ENCODE results near the gene RHBDD1. TPM values are rescaled to one million over a fixed set of nuclear protein-coding genes. Genes with fewer than 3 reads are reported as not detected.
"Not testable (repeated sequence)": the region's sequence is repeated elsewhere in the genome, so short reads cannot be mapped to it uniquely, and the experiment has no call there.

The RHBDD1 gene
- total RNA-seq, 2 experiments from 2014 or later, result 43.8 to 47.1 TPM

GRCh38 chr2:226829721-226830631, 5.9 kb upstream of the RHBDD1 start:
- Histone ChIP-seq H3K27me3 (ENCODE audit: control insufficient read depth in 1 of 2, insufficient read depth in 2 of 2, low read length in 2 of 2) (no peaks in the 10 kb centered on the region), H3K4me1 (ENCODE audit: insufficient read depth, low read length) (peaks cover 6% of the 10 kb centered on the region), H3K9me3 (ENCODE audit: control insufficient read depth in 1 of 2, insufficient read depth in 1 of 2, low read length in 2 of 2) (peaks cover 0 to 4% of the 10 kb centered on the region in 2 experiments), H3K4me3 (ENCODE audit: low read length) (no peak overlapping the region), H3K36me3 (ENCODE audit: insufficient read depth, low read length) (no peaks in the 10 kb centered on the region), H3K27ac (ENCODE audit: low read depth in 1 of 2, low read length in 2 of 2) (no peak overlapping the region)
- no peaks in the 10 kb centered on the region for H3K36me3 Mint-ChIP-seq (ENCODE audit: low read depth)
- ATAC-seq (ENCODE audit: poor library complexity) (no peak), DNase-seq (no peak)
- CTCF ChIA-PET, result interaction anchor here (1.0 kb wide), 1 partner anchor 31 kb away, joined by 4 read pairs; no protein-coding TSS in a partner anchor
- H3K4me1 Mint-ChIP-seq (ENCODE audit: low read depth), result peaks cover 16% of the 10 kb centered on the region
- no peak overlapping the region for H3K27ac Mint-ChIP-seq
- H3K27me3 Mint-ChIP-seq, result no peaks in the 10 kb centered on the region
- H3K4me3 Mint-ChIP-seq, result no peak overlapping the region
- POLR2A ChIA-PET, result no interaction called here
- H3K9me3 Mint-ChIP-seq, result no peaks in the 10 kb centered on the region
- intact Hi-C loops (cut with DNase I, micrococcal nuclease), result loop anchor here in 1 of 2 experiments (10.0 kb wide), 1 partner anchor 645 kb away; the partner anchor contains the start of gene AGFG1
- TF ChIP-seq CTCF (IDR thresholded peaks at IDR 0.05), result no peak

GRCh38 chr2:226831266-226831665, 4.6 kb upstream of the RHBDD1 start:
- TF ChIP-seq CTCF (IDR thresholded peaks at IDR 0.05), result no peak
- Histone ChIP-seq H3K4me1 (ENCODE audit: insufficient read depth, low read length) (peaks cover 14% of the 10 kb centered on the region), H3K4me3 (ENCODE audit: low read length) (no peak overlapping the region), H3K27me3 (ENCODE audit: control insufficient read depth in 1 of 2, insufficient read depth in 2 of 2, low read length in 2 of 2) (no peaks in the 10 kb centered on the region), H3K36me3 (ENCODE audit: insufficient read depth, low read length) (no peaks in the 10 kb centered on the region), H3K9me3 (ENCODE audit: control insufficient read depth in 1 of 2, insufficient read depth in 1 of 2, low read length in 2 of 2) (peaks cover 0 to 4% of the 10 kb centered on the region in 2 experiments), H3K27ac (ENCODE audit: low read depth in 1 of 2, low read length in 2 of 2) (no peak overlapping the region)
- ChIA-PET POLR2A (no interaction called here), CTCF (no interaction called here)
- no peak overlapping the region for H3K4me3 Mint-ChIP-seq
- intact Hi-C loops (cut with DNase I, micrococcal nuclease), result loop anchor here in 1 of 2 experiments (10.0 kb wide), 1 partner anchor 644 kb away; the partner anchor contains the start of gene AGFG1
- H3K27ac Mint-ChIP-seq, result no peak overlapping the region
- DNase-seq, result no peak
- H3K27me3 Mint-ChIP-seq, result no peaks in the 10 kb centered on the region
- H3K9me3 Mint-ChIP-seq, result no peaks in the 10 kb centered on the region
- peaks cover 29% of the 10 kb centered on the region for H3K4me1 Mint-ChIP-seq (ENCODE audit: low read depth)
- no peak for ATAC-seq (ENCODE audit: poor library complexity)
- H3K36me3 Mint-ChIP-seq (ENCODE audit: low read depth), result peaks cover 9% of the 10 kb centered on the region

GRCh38 chr2:226832061-226832460, 3.8 kb upstream of the RHBDD1 start:
- intact Hi-C loops (cut with DNase I, micrococcal nuclease), result loop anchor here in 1 of 2 experiments (2.0 to 10.0 kb wide), 2 partner anchors 37 to 643 kb away; partner anchors contain the start of gene AGFG1
- ATAC-seq (ENCODE audit: poor library complexity), result no peak
- H3K4me3 Mint-ChIP-seq, result no peak overlapping the region

GRCh38 chr2:226834880-226835279, 974 bp upstream of the RHBDD1 start:
- H3K9me3 Mint-ChIP-seq; H3K36me3 ChIP-seq (ENCODE audit: insufficient read depth, low read length); H3K27me3 Mint-ChIP-seq; H3K9me3 ChIP-seq (ENCODE audit: control insufficient read depth in 1 of 2, insufficient read depth in 1 of 2, low read length in 2 of 2); H3K27me3 ChIP-seq (ENCODE audit: control insufficient read depth in 1 of 2, insufficient read depth in 2 of 2, low read length in 2 of 2); H3K27ac ChIP-seq (ENCODE audit: low read depth in 1 of 2, low read length in 2 of 2); ATAC-seq (ENCODE audit: poor library complexity): not testable (repeated sequence)
- peaks cover 37% of the 10 kb centered on the region for H3K4me1 ChIP-seq (ENCODE audit: insufficient read depth, low read length)
- peak overlapping the region; percentile 75 for H3K4me3 ChIP-seq (ENCODE audit: low read length)
- Mint-ChIP-seq H3K27ac (peak overlapping the region; percentile 100), H3K4me1 (ENCODE audit: low read depth) (peaks cover 65% of the 10 kb centered on the region), H3K36me3 (ENCODE audit: low read depth) (peaks cover 13% of the 10 kb centered on the region), H3K4me3 (peak overlapping the region; percentile 98)
- DNase-seq, result peak in 1 of 14 experiments; percentile 8
- POLR2A ChIA-PET, result interaction anchor here (0.7 to 3.1 kb wide), 12 partner anchors 10 to 1811 kb away, joined by 3 to 38 read pairs (median 10); partner anchors contain the start of gene IRS1
- intact Hi-C loops (cut with DNase I, micrococcal nuclease), result loop anchor here (2.0 to 10.0 kb wide), 4 partner anchors 44 to 640 kb away; partner anchors contain the start of genes MFF (in 2 of the 2) and AGFG1 (in 1 of the 2)
- CTCF ChIA-PET, result interaction anchor here (1.1 to 2.8 kb wide), 3 partner anchors 14 to 36 kb away, joined by 4 to 10 read pairs (median 4); partner anchors contain the start of gene IRS1

More at GRCh38 chr2:226832061-226832460, 3.8 kb upstream of the RHBDD1 start:
- DNase-seq, result no peak
- no peaks in the 10 kb centered on the region for H3K36me3 ChIP-seq (ENCODE audit: insufficient read depth, low read length)
- H3K27me3 ChIP-seq (ENCODE audit: control insufficient read depth in 1 of 2, insufficient read depth in 2 of 2, low read length in 2 of 2), result no peaks in the 10 kb centered on the region
- no peak overlapping the region for H3K4me3 ChIP-seq (ENCODE audit: low read length)
- Mint-ChIP-seq H3K27me3 (no peaks in the 10 kb centered on the region), H3K36me3 (ENCODE audit: low read depth) (peaks cover 13% of the 10 kb centered on the region), H3K27ac (no peak overlapping the region), H3K4me1 (ENCODE audit: low read depth) (peaks cover 37% of the 10 kb centered on the region), H3K9me3 (no peaks in the 10 kb centered on the region)
- H3K4me1 ChIP-seq (ENCODE audit: insufficient read depth, low read length), result peaks cover 18% of the 10 kb centered on the region
- no peak for TF ChIP-seq CTCF (IDR thresholded peaks at IDR 0.05)
- H3K27ac ChIP-seq (ENCODE audit: low read depth in 1 of 2, low read length in 2 of 2), result no peak overlapping the region
- CTCF ChIA-PET, result no interaction called here
- H3K9me3 ChIP-seq (ENCODE audit: control insufficient read depth in 1 of 2, insufficient read depth in 1 of 2, low read length in 2 of 2), result peaks cover 0 to 4% of the 10 kb centered on the region in 2 experiments
- POLR2A ChIA-PET, result no interaction called here

Data from CD4-positive, alpha-beta T cell (primary cell).